ENCODE results near the gene STK10.

The STK10 gene

GRCh38 chr5:172129256-172129910 is 58.6 kb downstream of the STK10 start:
- no peak for TF ChIP-seq CTCF (IDR thresholded peaks at IDR 0.05)
- H3K4me3 ChIP-seq, result no peak overlapping the region

DNA sequence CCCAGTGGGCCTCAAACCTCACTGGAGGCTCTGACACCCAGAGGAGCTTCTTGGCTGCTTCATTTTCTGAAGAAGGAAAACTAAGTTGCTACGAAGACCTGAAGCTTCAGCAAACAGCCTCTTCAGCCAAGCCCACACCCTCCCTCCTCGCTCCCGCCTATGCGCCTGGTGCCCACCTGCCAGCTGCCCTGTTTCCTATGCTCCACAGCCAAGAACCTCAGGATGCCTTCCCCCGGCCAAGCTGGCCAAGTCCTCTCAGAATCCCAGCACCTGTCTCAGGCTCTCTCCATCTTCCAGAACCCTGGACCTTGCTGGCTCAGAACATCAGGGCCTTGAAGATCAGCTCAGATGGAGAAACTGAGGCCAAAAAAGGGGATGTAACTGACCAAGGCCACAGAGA is 60.4 kb downstream of the STK10 start:
- no peak overlapping the region for H3K4me3 ChIP-seq
- no peak overlapping the region for H3K27ac ChIP-seq
- no peak for DNase-seq (ENCODE audit: low spot score)
- no peak for TF ChIP-seq CTCF (IDR thresholded peaks at IDR 0.05)

More at GRCh38 chr5:172129256-172129910, 58.6 kb downstream of the STK10 start:
- H3K27ac ChIP-seq, result peak overlapping the region in 1 of 2 donors; percentile 27
- DNase-seq (ENCODE audit: low spot score), result no peak

GRCh38 chr5:172123269-172123692 is 64.7 kb downstream of the STK10 start:
- DNase-seq (ENCODE audit: low spot score), result no peak
- no peak for TF ChIP-seq CTCF (IDR thresholded peaks at IDR 0.05)
- no peak overlapping the region for H3K4me3 ChIP-seq
- no peak overlapping the region for H3K27ac ChIP-seq

DNA sequence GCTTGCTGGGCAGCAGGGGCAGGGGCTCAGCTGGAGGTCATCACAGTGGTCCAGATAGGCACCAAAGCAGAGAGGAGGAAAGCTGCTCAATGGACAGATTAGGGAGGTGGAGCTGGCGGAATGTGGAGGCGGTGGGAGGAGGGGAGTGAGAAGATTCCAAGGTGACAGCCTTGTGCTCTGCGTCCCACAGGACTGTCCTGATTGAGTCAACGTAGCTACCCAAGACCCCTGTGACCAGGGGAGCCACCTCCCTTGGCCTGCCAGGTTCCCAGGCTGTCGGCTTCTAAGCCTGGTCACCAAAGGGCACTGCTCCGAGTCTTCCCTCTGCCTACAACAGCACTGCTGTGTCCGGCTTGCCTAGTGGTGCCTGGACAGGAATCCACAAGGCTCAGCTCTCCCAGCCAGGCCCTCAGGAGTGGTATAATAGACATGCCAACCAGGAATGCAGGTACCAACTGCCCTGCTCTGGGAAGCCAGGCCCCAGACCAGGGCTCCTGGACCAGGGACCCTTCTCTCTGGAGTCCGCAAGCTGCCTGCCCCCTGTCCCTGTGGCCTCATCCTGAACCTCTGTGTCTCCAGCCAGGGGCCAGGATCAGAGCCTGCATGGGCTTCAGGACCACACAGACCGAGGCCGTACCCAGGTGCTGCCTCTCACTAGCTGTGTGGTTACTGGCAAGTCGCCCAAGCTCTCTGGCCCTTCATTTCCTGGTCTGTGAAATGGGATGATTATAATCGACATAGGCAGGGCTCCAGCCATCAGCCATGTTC is 67.9 kb downstream of the STK10 start:
- no peak for DNase-seq (ENCODE audit: low spot score)
- Histone ChIP-seq H3K4me3 (no peak overlapping the region), H3K27ac (no peak overlapping the region)
- TF ChIP-seq CTCF (IDR thresholded peaks at IDR 0.05), result no peak

DNA sequence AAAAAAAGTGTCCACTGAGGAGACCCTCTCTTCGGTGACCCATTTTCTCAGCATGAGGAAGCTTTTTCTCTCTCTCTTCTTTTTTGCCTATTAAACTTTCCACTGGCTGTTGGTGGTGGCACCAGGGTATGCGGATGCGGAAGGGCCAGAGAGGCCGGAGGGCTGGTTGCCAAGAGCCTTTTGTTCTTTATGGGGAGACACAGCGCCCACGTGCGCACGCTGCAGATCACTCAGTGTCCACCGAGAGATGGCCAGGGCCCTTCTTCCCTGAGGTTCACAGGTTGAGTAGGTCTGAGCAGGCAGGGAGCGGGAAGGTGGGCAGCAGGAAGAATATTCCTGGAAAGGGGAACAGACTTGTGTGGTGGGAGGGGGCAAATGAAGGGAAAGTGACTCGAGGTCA is 69.1 kb downstream of the STK10 start:
- TF ChIP-seq CTCF (IDR thresholded peaks at IDR 0.05), result no peak
- no peak for DNase-seq (ENCODE audit: low spot score)
- H3K4me3 ChIP-seq, result no peak overlapping the region
- no peak overlapping the region for H3K27ac ChIP-seq

DNA sequence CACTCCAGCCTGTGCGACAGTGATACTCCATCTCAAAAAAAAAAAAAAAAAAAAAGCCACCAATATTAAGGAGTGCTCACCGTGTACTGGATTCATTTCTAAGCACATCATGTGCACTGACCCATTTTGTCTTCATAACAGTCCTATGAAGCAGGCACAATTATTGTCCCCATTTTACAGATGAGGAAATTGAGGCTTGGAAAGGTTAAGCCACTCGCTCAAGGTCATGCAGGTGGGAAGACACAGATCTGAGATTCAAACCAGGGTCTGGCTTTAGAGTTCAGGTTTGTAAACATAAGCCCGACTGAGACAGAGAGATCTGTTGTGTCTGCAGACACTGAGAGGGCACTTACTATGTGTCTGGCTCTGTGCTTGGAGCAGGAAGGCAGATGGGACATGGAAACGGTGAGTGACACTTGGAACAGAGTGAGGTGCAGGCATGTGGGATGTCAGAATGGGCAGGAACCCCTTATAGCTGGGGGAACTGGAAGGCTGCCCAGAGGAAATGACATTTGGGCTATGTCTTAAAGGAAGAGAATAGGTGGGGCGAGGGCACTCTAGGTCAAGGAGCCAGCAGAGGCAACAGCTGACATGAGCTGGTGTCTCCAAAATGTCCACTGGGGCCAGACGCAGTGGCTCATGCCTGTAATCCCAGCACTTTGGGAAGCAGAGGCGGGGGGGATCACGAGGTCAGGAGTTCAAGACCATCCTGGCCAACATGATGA is 69.9 kb downstream of the STK10 start:
- DNase-seq (ENCODE audit: low spot score), result no peak
- H3K27ac ChIP-seq, result no peak overlapping the region
- no peak overlapping the region for H3K4me3 ChIP-seq
- no peak for TF ChIP-seq CTCF (IDR thresholded peaks at IDR 0.05)
